ENCODE results near the gene NBEA. TPM values are rescaled to one million over a fixed set of nuclear protein-coding genes. Genes with fewer than 3 reads are reported as not detected.

The NBEA gene
- total and polyA plus RNA-seq, 11 donors = 5.0 to 39.2 (median 23.2) TPM

- Histone ChIP-seq H3K27ac (peak overlapping the region in 6 of 12 donors; percentile 5 to 42 (median 22)), H3K27me3 (no peaks in the 10 kb centered on the region), H3K9me3 (peaks cover 0 to 17% (median 0%) of the 10 kb centered on the region in 12 donors), H3K36me3 (peaks cover 0 to 6% (median 0%) of the 10 kb centered on the region in 9 donors), H3K4me3 (no peak overlapping the region), H3K4me1 (peaks cover 0 to 11% (median 0%) of the 10 kb centered on the region in 12 donors)
- intact Hi-C loops (cut with DNase I) = no loop called here
- WGBS, 4 donors = 64 to 81% (median 67%) methylated on average over 2 of the region's 2 CpGs
- DNase-seq = no peak
- TF ChIP-seq CTCF (IDR thresholded peaks at IDR 0.05) (no peak), POLR2A (IDR thresholded peaks at IDR 0.05) (no peak)
- peak in 3 of 4 donors; percentile 60 to 75 (median 63) for ATAC-seq
Observed at GRCh38 chr13:35190241-35190640, 248.2 kb downstream of the NBEA start.

- Histone ChIP-seq H3K36me3 (peaks cover 0 to 13% (median 6%) of the 10 kb centered on the region in 9 donors), H3K4me1 (peaks cover 0 to 11% (median 0%) of the 10 kb centered on the region in 12 donors), H3K9me3 (peaks cover 0 to 17% (median 0%) of the 10 kb centered on the region in 12 donors), H3K27me3 (no peaks in the 10 kb centered on the region), H3K27ac (peak overlapping the region in 2 of 12 donors; percentile 2 to 24), H3K4me3 (no peak overlapping the region)
- no peak for TF ChIP-seq CTCF (IDR thresholded peaks at IDR 0.05)
- TF ChIP-seq POLR2A (IDR thresholded peaks at IDR 0.05) = no peak
- ATAC-seq (peak in 2 of 4 donors; percentile 57 to 59), DNase-seq (no peak)
- intact Hi-C loops (cut with DNase I) = no loop called here
- 63 to 69% (median 66%) methylated on average over 2 of the region's 2 CpGs for WGBS, 4 donors
Observed at GRCh38 chr13:35191883-35192282, 249.8 kb downstream of the NBEA start.

- no peak for ATAC-seq
- WGBS, 4 donors = 92 to 95% (median 94%) methylated on average over 8 of the region's 8 CpGs
- no peak for DNase-seq
- intact Hi-C loops (cut with DNase I) = no loop called here
- Histone ChIP-seq H3K4me3 (no peak overlapping the region), H3K27me3 (no peaks in the 10 kb centered on the region), H3K4me1 (no peaks in the 10 kb centered on the region), H3K27ac (no peak overlapping the region), H3K9me3 (no peaks in the 10 kb centered on the region), H3K36me3 (peaks cover 0 to 16% (median 9%) of the 10 kb centered on the region in 9 donors)
- TF ChIP-seq CTCF (IDR thresholded peaks at IDR 0.05) = no peak
Observed at GRCh38 chr13:35198613-35199200, 256.6 kb downstream of the NBEA start.

- TF ChIP-seq CTCF (IDR thresholded peaks at IDR 0.05) (no peak), POLR2A (IDR thresholded peaks at IDR 0.05) (no peak)
- no peaks in the 10 kb centered on the region for H3K9me3 ChIP-seq
- ATAC-seq (no peak), DNase-seq (no peak)
- H3K4me1 ChIP-seq = peaks cover 0 to 3% (median 0%) of the 10 kb centered on the region in 12 donors
- peaks cover 0 to 5% (median 0%) of the 10 kb centered on the region in 9 donors for H3K36me3 ChIP-seq
- H3K27ac ChIP-seq = no peak overlapping the region
- intact Hi-C loops (cut with DNase I) = loop anchor here in 2 of 10 donors (10.0 kb wide), 2 partner anchors 506 to 516 kb away; no protein-coding TSS in a partner anchor
- 90 to 98% (median 93%) methylated on average over 1 of the region's 1 CpG for WGBS, 4 donors
- no peak overlapping the region for H3K4me3 ChIP-seq
- no peaks in the 10 kb centered on the region for H3K27me3 ChIP-seq
Observed at GRCh38 chr13:35208587-35208986, 266.5 kb downstream of the NBEA start.

Data from heart left ventricle (tissue), 16 donors.